ENCODE results near the gene RARG.

DNA sequence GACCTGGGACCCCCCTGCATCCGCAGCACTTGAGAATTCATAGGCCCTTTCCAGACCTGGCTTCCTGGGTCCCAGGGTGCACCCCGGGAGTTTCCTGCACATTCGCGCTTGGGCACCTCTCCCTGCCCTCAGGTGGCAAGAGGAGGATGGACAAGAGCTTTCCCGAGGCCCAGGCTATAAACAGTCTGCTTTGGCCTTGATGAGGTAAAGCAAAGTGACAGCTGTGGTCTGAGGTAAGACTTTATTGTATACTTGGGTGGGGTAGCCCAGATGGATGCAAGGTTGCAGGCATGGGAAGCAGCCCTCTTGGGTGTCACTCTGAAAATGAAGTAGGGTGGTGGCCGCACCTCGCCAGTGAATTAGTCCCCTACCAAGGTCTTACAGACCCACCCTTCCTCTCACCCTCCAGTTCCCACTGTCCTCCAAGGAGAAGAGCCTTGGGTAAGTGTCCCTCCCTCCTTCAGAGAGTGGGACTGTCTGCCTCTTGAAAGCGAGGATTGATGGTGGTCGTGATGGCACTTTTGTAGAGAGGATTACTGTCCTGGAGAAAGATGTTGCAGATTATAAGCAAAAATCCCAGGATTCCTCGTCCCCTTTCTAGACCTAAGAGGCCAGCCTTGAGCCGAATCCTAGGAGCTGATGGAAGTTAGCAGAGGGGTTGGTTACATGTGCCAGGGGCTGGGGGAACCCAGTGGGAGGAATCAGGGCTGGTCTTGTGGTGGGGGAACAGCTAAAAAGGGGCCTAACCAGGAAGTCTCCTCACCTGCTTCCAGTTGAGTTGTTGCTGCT is 40.7 kb downstream of the RARG start:
- TF ChIP-seq, protein P1, sequence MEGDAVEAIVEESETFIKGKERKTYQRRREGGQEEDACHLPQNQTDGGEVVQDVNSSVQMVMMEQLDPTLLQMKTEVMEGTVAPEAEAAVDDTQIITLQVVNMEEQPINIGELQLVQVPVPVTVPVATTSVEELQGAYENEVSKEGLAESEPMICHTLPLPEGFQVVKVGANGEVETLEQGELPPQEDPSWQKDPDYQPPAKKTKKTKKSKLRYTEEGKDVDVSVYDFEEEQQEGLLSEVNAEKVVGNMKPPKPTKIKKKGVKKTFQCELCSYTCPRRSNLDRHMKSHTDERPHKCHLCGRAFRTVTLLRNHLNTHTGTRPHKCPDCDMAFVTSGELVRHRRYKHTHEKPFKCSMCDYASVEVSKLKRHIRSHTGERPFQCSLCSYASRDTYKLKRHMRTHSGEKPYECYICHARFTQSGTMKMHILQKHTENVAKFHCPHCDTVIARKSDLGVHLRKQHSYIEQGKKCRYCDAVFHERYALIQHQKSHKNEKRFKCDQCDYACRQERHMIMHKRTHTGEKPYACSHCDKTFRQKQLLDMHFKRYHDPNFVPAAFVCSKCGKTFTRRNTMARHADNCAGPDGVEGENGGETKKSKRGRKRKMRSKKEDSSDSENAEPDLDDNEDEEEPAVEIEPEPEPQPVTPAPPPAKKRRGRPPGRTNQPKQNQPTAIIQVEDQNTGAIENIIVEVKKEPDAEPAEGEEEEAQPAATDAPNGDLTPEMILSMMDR (IDR thresholded peaks at IDR 0.05; ENCODE audit: insufficient read depth, low read length): no peak
- TF ChIP-seq GABPA (IDR thresholded peaks at IDR 0.05; ENCODE audit: low read depth) (no peak), POLR2AphosphoS5 (IDR thresholded peaks at IDR 0.05; ENCODE audit: low read depth) (no peak; the same call in 1 of the 2 replicates)
